ENCODE results near the gene SCAP.

Gene SCAP

DNA sequence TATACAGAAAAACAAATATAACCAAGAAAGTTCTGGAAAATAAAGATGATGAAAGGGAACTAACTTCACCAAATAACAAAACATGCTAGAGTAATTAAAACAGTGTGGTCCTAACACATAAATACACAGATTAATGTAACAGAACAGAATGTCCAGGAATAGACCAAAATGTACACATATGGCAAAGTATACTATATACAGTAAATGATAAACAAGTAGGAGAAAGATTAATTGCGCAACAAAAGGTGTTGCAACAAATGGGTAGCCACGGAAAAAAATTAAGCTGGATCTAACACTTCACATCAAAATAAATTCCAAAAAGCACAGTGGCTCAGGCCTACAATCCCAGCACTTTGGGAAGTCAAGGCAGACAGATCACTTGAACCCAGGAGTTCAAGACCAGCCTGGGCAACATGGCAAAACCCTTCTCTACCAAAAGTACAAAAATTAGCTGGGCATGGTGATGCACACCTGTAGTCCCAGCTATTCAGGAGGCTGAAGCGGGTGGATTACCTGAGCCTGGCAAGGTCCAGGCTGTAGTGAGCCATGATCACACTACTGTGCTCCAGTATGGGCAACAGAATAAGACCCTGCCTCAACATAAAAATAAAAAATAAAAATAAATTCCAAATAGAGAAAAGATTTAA is 19.8 kb downstream of the SCAP start:
- H3K4me3 ChIP-seq = no peak overlapping the region
- no peaks in the 10 kb centered on the region for H3K9me3 ChIP-seq (ENCODE audit: low read depth, low read length)
- peak overlapping the region; percentile 25; the same call in 1 of the 2 replicates for H3K27ac ChIP-seq
- no peak for DNase-seq (ENCODE audit: low read depth, low spot score)
- no peak for TF ChIP-seq FOXP2 (optimal IDR thresholded peaks at IDR 0.05; ENCODE audit: control extremely low read depth, extremely low read length, insufficient read depth)
- TF ChIP-seq POLR2AphosphoS5 (IDR thresholded peaks at IDR 0.05; ENCODE audit: borderline replicate concordance, low read depth, low read length) = no peak
- no peak for TF ChIP-seq EZH2 (IDR thresholded peaks at IDR 0.05)
- no peaks in the 10 kb centered on the region for H3K36me3 ChIP-seq (ENCODE audit: insufficient read depth, low read length)
- no peak overlapping the region for H3K9ac ChIP-seq (ENCODE audit: insufficient read length)

GRCh38 chr3:47452453-47453215 is 23.1 kb downstream of the SCAP start:
- H3K9me3 ChIP-seq (ENCODE audit: low read depth, low read length) = no peaks in the 10 kb centered on the region
- DNase-seq (ENCODE audit: low read depth, low spot score) = no peak
- H3K27ac ChIP-seq = no peak overlapping the region
- H3K4me3 ChIP-seq = no peak overlapping the region
- TF ChIP-seq EZH2 (IDR thresholded peaks at IDR 0.05) (no peak), POLR2AphosphoS5 (IDR thresholded peaks at IDR 0.05; ENCODE audit: borderline replicate concordance, low read depth, low read length) (no peak), FOXP2 (optimal IDR thresholded peaks at IDR 0.05; ENCODE audit: control extremely low read depth, extremely low read length, insufficient read depth) (no peak)
- no peak overlapping the region for H3K9ac ChIP-seq (ENCODE audit: insufficient read length)
- H3K36me3 ChIP-seq (ENCODE audit: insufficient read depth, low read length) = no peaks in the 10 kb centered on the region

DNA sequence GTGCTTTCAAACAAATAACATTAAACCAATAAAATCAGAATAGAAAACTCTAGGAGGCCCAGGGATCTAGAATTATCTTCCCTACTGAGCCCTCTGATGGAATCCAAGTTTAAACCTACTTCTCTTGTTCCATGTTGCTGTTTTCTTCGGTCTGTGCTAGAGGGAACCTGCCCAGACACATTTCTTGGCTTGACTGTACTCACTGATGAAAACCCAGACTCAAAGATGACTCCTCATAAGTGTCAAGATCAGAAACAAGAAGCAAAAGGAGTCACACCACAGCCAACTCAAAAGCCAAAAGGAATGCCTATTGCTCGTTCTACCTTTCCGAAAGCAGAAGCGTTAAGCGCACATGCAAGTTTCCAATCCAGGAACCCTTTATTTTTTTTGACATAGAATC is 31.6 kb downstream of the SCAP start:
- H3K4me3 ChIP-seq = no peak overlapping the region
- DNase-seq (ENCODE audit: low read depth, low spot score) = no peak
- H3K27ac ChIP-seq = no peak overlapping the region
- TF ChIP-seq FOXP2 (optimal IDR thresholded peaks at IDR 0.05; ENCODE audit: control extremely low read depth, extremely low read length, insufficient read depth) (no peak), POLR2AphosphoS5 (IDR thresholded peaks at IDR 0.05; ENCODE audit: borderline replicate concordance, low read depth, low read length) (no peak), EZH2 (IDR thresholded peaks at IDR 0.05) (no peak)
- H3K9me3 ChIP-seq (ENCODE audit: low read depth, low read length) = no peaks in the 10 kb centered on the region
- no peak overlapping the region for H3K9ac ChIP-seq (ENCODE audit: insufficient read length)
- no peaks in the 10 kb centered on the region; the same call in 1 of the 2 replicates for H3K36me3 ChIP-seq (ENCODE audit: insufficient read depth, low read length)

GRCh38 chr3:47443611-47443995 is 32.1 kb downstream of the SCAP start:
- H3K36me3 ChIP-seq (ENCODE audit: insufficient read depth, low read length) = no peaks in the 10 kb centered on the region; the same call in 1 of the 2 replicates
- no peaks in the 10 kb centered on the region for H3K9me3 ChIP-seq (ENCODE audit: low read depth, low read length)
- no peak overlapping the region for H3K9ac ChIP-seq (ENCODE audit: insufficient read length)
- no peak overlapping the region for H3K27ac ChIP-seq
- TF ChIP-seq FOXP2 (optimal IDR thresholded peaks at IDR 0.05; ENCODE audit: control extremely low read depth, extremely low read length, insufficient read depth) (no peak), POLR2AphosphoS5 (IDR thresholded peaks at IDR 0.05; ENCODE audit: borderline replicate concordance, low read depth, low read length) (no peak), EZH2 (IDR thresholded peaks at IDR 0.05) (no peak)
- DNase-seq (ENCODE audit: low read depth, low spot score) = no peak
- H3K4me3 ChIP-seq = no peak overlapping the region

GRCh38 chr3:47441796-47442551 is 33.8 kb downstream of the SCAP start:
- no peak overlapping the region for H3K4me3 ChIP-seq
- no peaks in the 10 kb centered on the region for H3K9me3 ChIP-seq (ENCODE audit: low read depth, low read length)
- no peaks in the 10 kb centered on the region; the same call in 1 of the 2 replicates for H3K36me3 ChIP-seq (ENCODE audit: insufficient read depth, low read length)
- no peak for DNase-seq (ENCODE audit: low read depth, low spot score)
- TF ChIP-seq POLR2AphosphoS5 (IDR thresholded peaks at IDR 0.05; ENCODE audit: borderline replicate concordance, low read depth, low read length) (no peak), EZH2 (IDR thresholded peaks at IDR 0.05) (no peak), FOXP2 (optimal IDR thresholded peaks at IDR 0.05; ENCODE audit: control extremely low read depth, extremely low read length, insufficient read depth) (no peak)
- no peak overlapping the region for H3K9ac ChIP-seq (ENCODE audit: insufficient read length)
- H3K27ac ChIP-seq = no peak overlapping the region

- TF ChIP-seq POLR2AphosphoS5 (IDR thresholded peaks at IDR 0.05; ENCODE audit: borderline replicate concordance, low read depth, low read length) = no peak
- TF ChIP-seq EZH2 (IDR thresholded peaks at IDR 0.05) = no peak
- TF ChIP-seq FOXP2 (optimal IDR thresholded peaks at IDR 0.05; ENCODE audit: control extremely low read depth, extremely low read length, insufficient read depth) = no peak
- Histone ChIP-seq H3K9me3 (ENCODE audit: low read depth, low read length) (no peaks in the 10 kb centered on the region), H3K4me3 (no peak overlapping the region), H3K36me3 (ENCODE audit: insufficient read depth, low read length) (no peaks in the 10 kb centered on the region; the same call in 1 of the 2 replicates), H3K9ac (ENCODE audit: insufficient read length) (no peak overlapping the region), H3K27ac (no peak overlapping the region)
- DNase-seq (ENCODE audit: low read depth, low spot score) = no peak
Observed at GRCh38 chr3:47440131-47440530, 35.6 kb downstream of the SCAP start.

- H3K9me3 ChIP-seq (ENCODE audit: low read depth, low read length) = no peaks in the 10 kb centered on the region
- H3K9ac ChIP-seq (ENCODE audit: insufficient read length) = no peak overlapping the region
- H3K36me3 ChIP-seq (ENCODE audit: insufficient read depth, low read length) = peaks cover 3% of the 10 kb centered on the region; the same call in 1 of the 2 replicates
- no peak for TF ChIP-seq EZH2 (IDR thresholded peaks at IDR 0.05)
- TF ChIP-seq FOXP2 (optimal IDR thresholded peaks at IDR 0.05; ENCODE audit: control extremely low read depth, extremely low read length, insufficient read depth) = no peak
- no peak for TF ChIP-seq POLR2AphosphoS5 (IDR thresholded peaks at IDR 0.05; ENCODE audit: borderline replicate concordance, low read depth, low read length)
- DNase-seq (ENCODE audit: low read depth, low spot score) = no peak
- no peak overlapping the region for H3K4me3 ChIP-seq
- no peak overlapping the region for H3K27ac ChIP-seq
Observed at GRCh38 chr3:47436180-47436579, 39.6 kb downstream of the SCAP start.

- no peak for DNase-seq (ENCODE audit: low read depth, low spot score)
- H3K27ac ChIP-seq = no peak overlapping the region
- peaks cover 3% of the 10 kb centered on the region; the same call in 1 of the 2 replicates for H3K36me3 ChIP-seq (ENCODE audit: insufficient read depth, low read length)
- H3K4me3 ChIP-seq = no peak overlapping the region
- no peak overlapping the region for H3K9ac ChIP-seq (ENCODE audit: insufficient read length)
- no peaks in the 10 kb centered on the region for H3K9me3 ChIP-seq (ENCODE audit: low read depth, low read length)
- TF ChIP-seq POLR2AphosphoS5 (IDR thresholded peaks at IDR 0.05; ENCODE audit: borderline replicate concordance, low read depth, low read length) (no peak), FOXP2 (optimal IDR thresholded peaks at IDR 0.05; ENCODE audit: control extremely low read depth, extremely low read length, insufficient read depth) (no peak), EZH2 (IDR thresholded peaks at IDR 0.05) (no peak)
Observed at GRCh38 chr3:47434849-47435248, 40.9 kb downstream of the SCAP start.

Measured in SK-N-MC (cell line).